ENCODE data around the gene RAB10. TPM values are rescaled to one million over a fixed set of nuclear protein-coding genes. Genes with fewer than 3 reads are reported as not detected.

The RAB10 gene
- total RNA-seq, 1 experiment from 2014 or later, result 167 TPM

- intact Hi-C loops (cut with micrococcal nuclease), result loop anchor here (2.0 kb wide), 1 partner anchor 43 kb away; no protein-coding TSS in a partner anchor
- peak overlapping the region; percentile 98 for H3K27ac ChIP-seq (ENCODE audit: low read depth, low read length)
- RAD21 ChIA-PET (ENCODE audit: low non-redundant PET in 1 of 2, low total read pairs in 2 of 2, uncharacterized antibody in 2 of 2, unreplicated experiment in 2 of 2), result interaction anchor here in 1 of 2 experiments (0.7 kb wide), 1 partner anchor 28 kb away, joined by 3 read pairs; no protein-coding TSS in a partner anchor
- no peaks in the 10 kb centered on the region for H3K27me3 ChIP-seq (ENCODE audit: insufficient read depth, low read length)
- H3K9me3 ChIP-seq (ENCODE audit: control insufficient read depth in 1 of 2, insufficient read depth in 1 of 2, low read depth in 1 of 2, low read length in 2 of 2), result no peaks in the 10 kb centered on the region
- H2AFZ ChIP-seq (ENCODE audit: low read depth, low read length, poor library complexity, severe bottlenecking), result no peak overlapping the region
- H3K36me3 ChIP-seq (ENCODE audit: control insufficient read depth in 1 of 2, insufficient read depth in 2 of 2, low read length in 2 of 2), result no peaks in the 10 kb centered on the region; a peak in 1 of 4 replicates
- no peaks in the 10 kb centered on the region for H3K9me2 ChIP-seq (ENCODE audit: insufficient read depth)
- POLR2A ChIA-PET, result interaction anchor here (0.7 to 1.7 kb wide), 12 partner anchors 8 to 905 kb away, joined by 3 to 9 read pairs (median 4); no protein-coding TSS in a partner anchor
- ATAC-seq, result peak; percentile 63
- peaks cover 48% of the 10 kb centered on the region for H3K79me2 ChIP-seq (ENCODE audit: insufficient read depth, low read length)
- peak; percentile 67; the same call in 1 of the 2 replicates for TF ChIP-seq SIN3A (IDR thresholded peaks at IDR 0.05; ENCODE audit: low read depth)
- TF ChIP-seq POLR2A (IDR thresholded peaks at IDR 0.05; ENCODE audit: borderline replicate concordance, extremely low read depth, insufficient read depth, insufficient read length), result peak; percentile 33
- peak; percentile 17; the same call in 1 of the 2 replicates for TF ChIP-seq ZFX (IDR thresholded peaks at IDR 0.05)
- TF ChIP-seq EZH2 (IDR thresholded peaks at IDR 0.05), result no peak
- peak; percentile 54 for TF ChIP-seq MAX (IDR thresholded peaks at IDR 0.05)
- H3K4me3 ChIP-seq (replicated peaks in 1 of 2; ENCODE audit: low read depth in 1 of 2, low read length in 2 of 2), result peak overlapping the region; percentile 72 to 90
- BruUV-seq (replicated peaks), result TSS peak; percentile 88
- peaks cover 12 to 33% of the 10 kb centered on the region in 2 experiments for H3K4me1 ChIP-seq (ENCODE audit: control insufficient read depth in 1 of 2, insufficient read depth in 2 of 2, low read length in 2 of 2)
- H3K4me2 ChIP-seq (ENCODE audit: low read length), result peak overlapping the region; percentile 80
- peak overlapping the region; percentile 94 for H3K9ac ChIP-seq (ENCODE audit: low read length)
- DNase-seq (ENCODE audit: low read depth, low spot score), result peak; percentile 71
- peaks cover 13% of the 10 kb centered on the region; the same call in 1 of the 2 replicates for H4K20me1 ChIP-seq (ENCODE audit: insufficient read depth)
- CTCF ChIA-PET, result interaction anchor here (1.1 kb wide), 1 partner anchor 42 kb away, joined by 3 read pairs; no protein-coding TSS in a partner anchor
Measured at GRCh38 chr2:26033270-26033817, 540 bp upstream of the RAB10 start.

GRCh38 chr2:26034637-26034992 is 731 bp downstream of the RAB10 start:
- ATAC-seq, result no peak
- H3K27me3 ChIP-seq (ENCODE audit: insufficient read depth, low read length), result no peaks in the 10 kb centered on the region
- CTCF ChIA-PET, result no interaction called here
- H3K4me2 ChIP-seq (ENCODE audit: low read length), result peak overlapping the region; percentile 80
- no peaks in the 10 kb centered on the region; a peak in 1 of 4 replicates for H3K36me3 ChIP-seq (ENCODE audit: control insufficient read depth in 1 of 2, insufficient read depth in 2 of 2, low read length in 2 of 2)
- H4K20me1 ChIP-seq (ENCODE audit: insufficient read depth), result peaks cover 15% of the 10 kb centered on the region; the same call in 1 of the 2 replicates
- POLR2A ChIA-PET, result interaction anchor here (1.0 to 1.7 kb wide), 6 partner anchors 9 to 43 kb away, joined by 3 to 9 read pairs (median 4); no protein-coding TSS in a partner anchor
- RAD21 ChIA-PET (ENCODE audit: low non-redundant PET in 1 of 2, low total read pairs in 2 of 2, uncharacterized antibody in 2 of 2, unreplicated experiment in 2 of 2), result interaction anchor here in 1 of 2 experiments (0.6 kb wide), 1 partner anchor 51 kb away, joined by 3 read pairs; no protein-coding TSS in a partner anchor
- peaks cover 61% of the 10 kb centered on the region for H3K79me2 ChIP-seq (ENCODE audit: insufficient read depth, low read length)
- DNase-seq (ENCODE audit: low read depth, low spot score), result no peak
- H3K27ac ChIP-seq (ENCODE audit: low read depth, low read length), result peak overlapping the region; percentile 93
- no peaks in the 10 kb centered on the region for H3K9me3 ChIP-seq (ENCODE audit: control insufficient read depth in 1 of 2, insufficient read depth in 1 of 2, low read depth in 1 of 2, low read length in 2 of 2)
- H3K9me2 ChIP-seq (ENCODE audit: insufficient read depth), result no peaks in the 10 kb centered on the region
- H3K9ac ChIP-seq (ENCODE audit: low read length), result peak overlapping the region; percentile 94
- BruUV-seq (replicated peaks), result no TSS peak
- peaks cover 12 to 33% of the 10 kb centered on the region in 2 experiments for H3K4me1 ChIP-seq (ENCODE audit: control insufficient read depth in 1 of 2, insufficient read depth in 2 of 2, low read length in 2 of 2)
- H2AFZ ChIP-seq (ENCODE audit: low read depth, low read length, poor library complexity, severe bottlenecking), result no peak overlapping the region
- intact Hi-C loops (cut with micrococcal nuclease), result no loop called here
- H3K4me3 ChIP-seq (replicated peaks in 1 of 2; ENCODE audit: low read depth in 1 of 2, low read length in 2 of 2), result peak overlapping the region; percentile 90 to 99
- no peak for TF ChIP-seq RAD21 (IDR thresholded peaks at IDR 0.05; ENCODE audit: low read depth)
- TF ChIP-seq MAX (IDR thresholded peaks at IDR 0.05), result no peak
- no peak for TF ChIP-seq SIN3A (IDR thresholded peaks at IDR 0.05; ENCODE audit: low read depth)
- no peak for TF ChIP-seq EGR1 (IDR thresholded peaks at IDR 0.05; ENCODE audit: low read depth)
- TF ChIP-seq JUND (IDR thresholded peaks at IDR 0.05), result no peak
- TF ChIP-seq ZFX (IDR thresholded peaks at IDR 0.05), result no peak
- no peak for TF ChIP-seq EZH2 (IDR thresholded peaks at IDR 0.05)
- no peak for TF ChIP-seq EZH2phosphoT487 (IDR thresholded peaks at IDR 0.05; ENCODE audit: borderline replicate concordance)
- TF ChIP-seq REST (IDR thresholded peaks at IDR 0.05; ENCODE audit: low read depth), result no peak
- no peak for TF ChIP-seq SRF (IDR thresholded peaks at IDR 0.05; ENCODE audit: low read depth)
- no peak for TF ChIP-seq CEBPB (IDR thresholded peaks at IDR 0.05; ENCODE audit: low read depth)
- no peak for TF ChIP-seq ZNF274 (IDR thresholded peaks at IDR 0.05; ENCODE audit: low read depth, low read length)
- TF ChIP-seq POLR2A (IDR thresholded peaks at IDR 0.05; ENCODE audit: borderline replicate concordance, extremely low read depth, insufficient read depth, insufficient read length), result no peak
- no peak for TF ChIP-seq FOSL1 (IDR thresholded peaks at IDR 0.05; ENCODE audit: low read depth)
- no peak for TF ChIP-seq ELF1 (IDR thresholded peaks at IDR 0.05; ENCODE audit: borderline replicate concordance, low read depth)
- no peak for TF ChIP-seq YY1 (IDR thresholded peaks at IDR 0.05; ENCODE audit: extremely low read depth, insufficient replicate concordance, low read depth, low read length)

All from HCT116 (cell line).